Adrenal gland (tissue), 5 donors: Measurements from ENCODE around the gene ARHGAP10.

Experiments
- POLR2A ChIP-seq, 2 donors: fragments of 450-650 bp; IDR thresholded peaks; one replicate each; pipeline ENCODE4 v1.6.1; 2017; ENCODE audit warnings: antibody characterized with exemption in 2 of 2, mild to moderate bottlenecking in 2 of 2, moderate library complexity in 1 of 2
- TF ChIP-seq, protein P1 (sequence below), 6 experiments: fragments of 450-650 bp in 4 of 6; fragments of 200-600 bp in 2 of 6; sonication (generic) in 1 of 6; IDR thresholded peaks; 1 replicate in 5 of 6; 2 replicates in 1 of 6; pipeline versions ENCODE4 v1.5.1 to v1.8.0; 2016 to 2021; ENCODE audit warnings: antibody characterized with exemption in 6 of 6, mild to moderate bottlenecking in 2 of 6, moderate library complexity in 1 of 6
- donor health status: DM: no; HTN: no; CAD: no.

- TF ChIP-seq, protein P1, sequence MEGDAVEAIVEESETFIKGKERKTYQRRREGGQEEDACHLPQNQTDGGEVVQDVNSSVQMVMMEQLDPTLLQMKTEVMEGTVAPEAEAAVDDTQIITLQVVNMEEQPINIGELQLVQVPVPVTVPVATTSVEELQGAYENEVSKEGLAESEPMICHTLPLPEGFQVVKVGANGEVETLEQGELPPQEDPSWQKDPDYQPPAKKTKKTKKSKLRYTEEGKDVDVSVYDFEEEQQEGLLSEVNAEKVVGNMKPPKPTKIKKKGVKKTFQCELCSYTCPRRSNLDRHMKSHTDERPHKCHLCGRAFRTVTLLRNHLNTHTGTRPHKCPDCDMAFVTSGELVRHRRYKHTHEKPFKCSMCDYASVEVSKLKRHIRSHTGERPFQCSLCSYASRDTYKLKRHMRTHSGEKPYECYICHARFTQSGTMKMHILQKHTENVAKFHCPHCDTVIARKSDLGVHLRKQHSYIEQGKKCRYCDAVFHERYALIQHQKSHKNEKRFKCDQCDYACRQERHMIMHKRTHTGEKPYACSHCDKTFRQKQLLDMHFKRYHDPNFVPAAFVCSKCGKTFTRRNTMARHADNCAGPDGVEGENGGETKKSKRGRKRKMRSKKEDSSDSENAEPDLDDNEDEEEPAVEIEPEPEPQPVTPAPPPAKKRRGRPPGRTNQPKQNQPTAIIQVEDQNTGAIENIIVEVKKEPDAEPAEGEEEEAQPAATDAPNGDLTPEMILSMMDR (IDR thresholded peaks at IDR 0.05) = no peak
- no peak for TF ChIP-seq POLR2A (IDR thresholded peaks at IDR 0.05)
Measured at GRCh38 chr4:148114436-148114835, 382.5 kb downstream of the ARHGAP10 start.
